GM12878 (cell line): ENCODE data around the gene CD2. TPM values are rescaled to one million over a fixed set of nuclear protein-coding genes. Genes with fewer than 3 reads are reported as not detected.
A peak's percentile ranks its signal among the peaks of the same experiment; 100 is the strongest.

Experiments
- BHLHE40 ChIP-seq, 2 experiments: fragments of 450-650 bp in 1 of 2; IDR thresholded peaks; 2 replicates each; pipeline ENCODE4 v1.6.1; 2011 to 2017; ENCODE audit warnings: low read depth in 2 of 2, borderline replicate concordance in 1 of 2, improper control_type of control experiment in 1 of 2, low read length in 1 of 2, mild to moderate bottlenecking in 1 of 2
- CBX5 ChIP-seq: sonication (generic); IDR thresholded peaks from 2 replicates; pipeline ENCODE4 v1.6.1; 2016; ENCODE audit warnings: low read depth, moderate library complexity, mild to moderate bottlenecking, inconsistent platforms
- CHD1 ChIP-seq: IDR thresholded peaks from 2 replicates; pipeline ENCODE4 v1.6.1; 2012; ENCODE audit warnings: low read depth, low read length, improper control_type of control experiment
- IKZF2 ChIP-seq, 2 experiments: fragments of 450-650 bp; IDR thresholded peaks; 2 replicates each; pipeline ENCODE4 v1.6.1; 2017; ENCODE audit warnings: mild to moderate bottlenecking in 2 of 2, moderate library complexity in 2 of 2
- MEF2A ChIP-seq: IDR thresholded peaks from 2 replicates; pipeline ENCODE4 v1.6.1; 2011; ENCODE audit warnings: low read depth, mild to moderate bottlenecking, low read length, moderate library complexity; ENCODE audit not compliant: insufficient read depth
- NFXL1 ChIP-seq: fragments of 450-650 bp; IDR thresholded peaks from 2 replicates; pipeline ENCODE4 v1.6.1; 2017; ENCODE audit warnings: antibody characterized with exemption, mild to moderate bottlenecking, borderline replicate concordance
- RBBP5 ChIP-seq: fragments of 200-600 bp; sonication (generic); conservative IDR thresholded peaks from 2 replicates; pipeline ENCODE4 v1.6.1; 2016
- SP1 ChIP-seq: IDR thresholded peaks from one replicate; pipeline ENCODE4 v1.6.1; 2011; ENCODE audit warnings: low read depth, low read length
- TCF12 ChIP-seq: IDR thresholded peaks from 2 replicates; pipeline ENCODE4 v1.6.1; 2011; ENCODE audit warnings: low read depth, mild to moderate bottlenecking, low read length
- ZZZ3 ChIP-seq: IDR thresholded peaks from 2 replicates; pipeline ENCODE4 v1.6.1; 2011; ENCODE audit warnings: low read depth; ENCODE audit not compliant: control insufficient read depth, insufficient read length
- polyA plus RNA-seq, 11 experiments: library from polyadenylated mRNA; depleted of rRNA in 4 of 11; unstranded in 6 of 11; stranded (reverse) in 5 of 11; fragments of >200 nt; fragmentation: Nextera tagmentation in 4 of 11; fragmentation: Illumina TruSeq in 1 of 11; extraction: Ambion mirVana in 4 of 11; extraction: Trizol in 1 of 11; gene quantifications; 1 replicate in 1 of 11; 2 replicates in 10 of 11; pipeline versions ENCODE4 v1.2.1 to v1.2.3, GENCODE V29; 2011 to 2016; ENCODE audit warnings: inconsistent platforms in 2 of 11, missing spikeins in 2 of 11, low read depth in 1 of 11
- total RNA-seq, 4 experiments: library from RNA; depleted of rRNA in 3 of 4; stranded (reverse); fragments of >200 nt in 3 of 4; fragmentation: Illumina TruSeq in 1 of 4; extraction: Trizol in 1 of 4; gene quantifications; 2 replicates each; pipeline versions ENCODE4 v1.2.1 to v1.2.3, GENCODE V29; 2013 to 2021
- TF ChIP-seq, protein P1 (sequence below): fragments of 150-350 bp; IDR thresholded peaks from 2 replicates; pipeline ENCODE4 v1.6.1; 2016; ENCODE audit warnings: low read depth, low read length
- TF ChIP-seq, protein P2 (sequence below): fragments of 450-650 bp; IDR thresholded peaks from 2 replicates; pipeline ENCODE4 v1.6.1; 2017; ENCODE audit warnings: low read depth, mild to moderate bottlenecking, moderate library complexity
- TF ChIP-seq, protein P3 (sequence below): fragments of 450-650 bp; IDR thresholded peaks from 2 replicates; pipeline ENCODE4 v1.6.1; 2014; ENCODE audit warnings: mild to moderate bottlenecking
- TF ChIP-seq, protein P4 (sequence below): IDR thresholded peaks from 2 replicates; pipeline ENCODE4 v1.6.1; 2011; ENCODE audit warnings: borderline replicate concordance, low read depth, mild to moderate bottlenecking, moderate library complexity, low read length; ENCODE audit not compliant: insufficient read depth, poor library complexity, severe bottlenecking
- TF ChIP-seq, protein P5 (sequence below): fragments of 450-650 bp; IDR thresholded peaks from 2 replicates; pipeline ENCODE4 v1.6.1; 2017; ENCODE audit warnings: antibody characterized with exemption, mild to moderate bottlenecking, moderate library complexity
- TF ChIP-seq, protein P6 (sequence below): fragments of 450-650 bp; formaldehyde crosslinking; IDR thresholded peaks from 2 replicates; pipeline ENCODE4 v1.5.0; 2022; ENCODE audit warnings: mild to moderate bottlenecking, missing genetic modification characterization

Gene CD2
- total and polyA plus RNA-seq, 10 of the 15 experiments (the other 5 are each of a cell fraction or from before 2014, with no cell fraction given): 0.15 to 4.3 (median 2.8) TPM

DNA sequence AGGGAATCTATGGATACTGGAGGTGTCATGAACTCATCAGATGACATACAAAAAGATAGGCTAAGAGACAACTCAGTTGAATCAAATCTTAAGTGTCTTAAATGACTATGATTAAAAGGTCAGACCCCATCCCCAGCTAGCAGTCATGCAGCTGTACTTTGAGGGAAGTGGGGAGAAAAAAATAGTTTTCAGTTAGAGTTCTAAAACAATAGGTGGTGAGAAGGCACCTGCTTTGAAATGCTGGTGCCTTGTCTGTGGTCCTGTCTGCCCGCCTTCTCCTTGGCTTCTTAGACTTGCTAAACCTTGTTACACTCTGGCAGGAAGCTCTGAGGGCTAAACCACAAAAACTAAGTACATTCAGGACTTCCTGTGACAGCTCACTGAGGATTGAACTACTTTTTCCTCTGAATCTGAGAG is 15.3 kb downstream of the CD2 start (continued):
- TF ChIP-seq, protein P1, sequence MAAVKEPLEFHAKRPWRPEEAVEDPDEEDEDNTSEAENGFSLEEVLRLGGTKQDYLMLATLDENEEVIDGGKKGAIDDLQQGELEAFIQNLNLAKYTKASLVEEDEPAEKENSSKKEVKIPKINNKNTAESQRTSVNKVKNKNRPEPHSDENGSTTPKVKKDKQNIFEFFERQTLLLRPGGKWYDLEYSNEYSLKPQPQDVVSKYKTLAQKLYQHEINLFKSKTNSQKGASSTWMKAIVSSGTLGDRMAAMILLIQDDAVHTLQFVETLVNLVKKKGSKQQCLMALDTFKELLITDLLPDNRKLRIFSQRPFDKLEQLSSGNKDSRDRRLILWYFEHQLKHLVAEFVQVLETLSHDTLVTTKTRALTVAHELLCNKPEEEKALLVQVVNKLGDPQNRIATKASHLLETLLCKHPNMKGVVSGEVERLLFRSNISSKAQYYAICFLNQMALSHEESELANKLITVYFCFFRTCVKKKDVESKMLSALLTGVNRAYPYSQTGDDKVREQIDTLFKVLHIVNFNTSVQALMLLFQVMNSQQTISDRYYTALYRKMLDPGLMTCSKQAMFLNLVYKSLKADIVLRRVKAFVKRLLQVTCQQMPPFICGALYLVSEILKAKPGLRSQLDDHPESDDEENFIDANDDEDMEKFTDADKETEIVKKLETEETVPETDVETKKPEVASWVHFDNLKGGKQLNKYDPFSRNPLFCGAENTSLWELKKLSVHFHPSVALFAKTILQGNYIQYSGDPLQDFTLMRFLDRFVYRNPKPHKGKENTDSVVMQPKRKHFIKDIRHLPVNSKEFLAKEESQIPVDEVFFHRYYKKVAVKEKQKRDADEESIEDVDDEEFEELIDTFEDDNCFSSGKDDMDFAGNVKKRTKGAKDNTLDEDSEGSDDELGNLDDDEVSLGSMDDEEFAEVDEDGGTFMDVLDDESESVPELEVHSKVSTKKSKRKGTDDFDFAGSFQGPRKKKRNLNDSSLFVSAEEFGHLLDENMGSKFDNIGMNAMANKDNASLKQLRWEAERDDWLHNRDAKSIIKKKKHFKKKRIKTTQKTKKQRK: no peak
- TF ChIP-seq, protein P2, sequence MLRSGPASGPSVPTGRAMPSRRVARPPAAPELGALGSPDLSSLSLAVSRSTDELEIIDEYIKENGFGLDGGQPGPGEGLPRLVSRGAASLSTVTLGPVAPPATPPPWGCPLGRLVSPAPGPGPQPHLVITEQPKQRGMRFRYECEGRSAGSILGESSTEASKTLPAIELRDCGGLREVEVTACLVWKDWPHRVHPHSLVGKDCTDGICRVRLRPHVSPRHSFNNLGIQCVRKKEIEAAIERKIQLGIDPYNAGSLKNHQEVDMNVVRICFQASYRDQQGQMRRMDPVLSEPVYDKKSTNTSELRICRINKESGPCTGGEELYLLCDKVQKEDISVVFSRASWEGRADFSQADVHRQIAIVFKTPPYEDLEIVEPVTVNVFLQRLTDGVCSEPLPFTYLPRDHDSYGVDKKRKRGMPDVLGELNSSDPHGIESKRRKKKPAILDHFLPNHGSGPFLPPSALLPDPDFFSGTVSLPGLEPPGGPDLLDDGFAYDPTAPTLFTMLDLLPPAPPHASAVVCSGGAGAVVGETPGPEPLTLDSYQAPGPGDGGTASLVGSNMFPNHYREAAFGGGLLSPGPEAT: peak; percentile 63
- TF ChIP-seq RBBP5 (no peak), MEF2A (no peak), BHLHE40 (IDR thresholded peaks at IDR 0.05; ENCODE audit: borderline replicate concordance in 1 of 2, low read depth in 2 of 2, low read length in 1 of 2) (peak in 1 of 2 experiments; percentile 56; a peak in 1 of 4 replicates), NFXL1 (no peak), CHD1 (no peak), TCF12 (0 out of 2 replicates have a peak, but pooled peaks have one; percentile 48), ZZZ3 (no peak), SP1 (no peak), CBX5 (no peak), IKZF2 (IDR thresholded peaks at IDR 0.05) (peak; percentile 85; a peak in 3 of 4 replicates)
- TF ChIP-seq, protein P3, sequence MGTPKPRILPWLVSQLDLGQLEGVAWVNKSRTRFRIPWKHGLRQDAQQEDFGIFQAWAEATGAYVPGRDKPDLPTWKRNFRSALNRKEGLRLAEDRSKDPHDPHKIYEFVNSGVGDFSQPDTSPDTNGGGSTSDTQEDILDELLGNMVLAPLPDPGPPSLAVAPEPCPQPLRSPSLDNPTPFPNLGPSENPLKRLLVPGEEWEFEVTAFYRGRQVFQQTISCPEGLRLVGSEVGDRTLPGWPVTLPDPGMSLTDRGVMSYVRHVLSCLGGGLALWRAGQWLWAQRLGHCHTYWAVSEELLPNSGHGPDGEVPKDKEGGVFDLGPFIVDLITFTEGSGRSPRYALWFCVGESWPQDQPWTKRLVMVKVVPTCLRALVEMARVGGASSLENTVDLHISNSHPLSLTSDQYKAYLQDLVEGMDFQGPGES: no peak
- TF ChIP-seq, protein P4, sequence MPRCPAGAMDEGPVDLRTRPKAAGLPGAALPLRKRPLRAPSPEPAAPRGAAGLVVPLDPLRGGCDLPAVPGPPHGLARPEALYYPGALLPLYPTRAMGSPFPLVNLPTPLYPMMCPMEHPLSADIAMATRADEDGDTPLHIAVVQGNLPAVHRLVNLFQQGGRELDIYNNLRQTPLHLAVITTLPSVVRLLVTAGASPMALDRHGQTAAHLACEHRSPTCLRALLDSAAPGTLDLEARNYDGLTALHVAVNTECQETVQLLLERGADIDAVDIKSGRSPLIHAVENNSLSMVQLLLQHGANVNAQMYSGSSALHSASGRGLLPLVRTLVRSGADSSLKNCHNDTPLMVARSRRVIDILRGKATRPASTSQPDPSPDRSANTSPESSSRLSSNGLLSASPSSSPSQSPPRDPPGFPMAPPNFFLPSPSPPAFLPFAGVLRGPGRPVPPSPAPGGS: no peak
- TF ChIP-seq, protein P5, sequence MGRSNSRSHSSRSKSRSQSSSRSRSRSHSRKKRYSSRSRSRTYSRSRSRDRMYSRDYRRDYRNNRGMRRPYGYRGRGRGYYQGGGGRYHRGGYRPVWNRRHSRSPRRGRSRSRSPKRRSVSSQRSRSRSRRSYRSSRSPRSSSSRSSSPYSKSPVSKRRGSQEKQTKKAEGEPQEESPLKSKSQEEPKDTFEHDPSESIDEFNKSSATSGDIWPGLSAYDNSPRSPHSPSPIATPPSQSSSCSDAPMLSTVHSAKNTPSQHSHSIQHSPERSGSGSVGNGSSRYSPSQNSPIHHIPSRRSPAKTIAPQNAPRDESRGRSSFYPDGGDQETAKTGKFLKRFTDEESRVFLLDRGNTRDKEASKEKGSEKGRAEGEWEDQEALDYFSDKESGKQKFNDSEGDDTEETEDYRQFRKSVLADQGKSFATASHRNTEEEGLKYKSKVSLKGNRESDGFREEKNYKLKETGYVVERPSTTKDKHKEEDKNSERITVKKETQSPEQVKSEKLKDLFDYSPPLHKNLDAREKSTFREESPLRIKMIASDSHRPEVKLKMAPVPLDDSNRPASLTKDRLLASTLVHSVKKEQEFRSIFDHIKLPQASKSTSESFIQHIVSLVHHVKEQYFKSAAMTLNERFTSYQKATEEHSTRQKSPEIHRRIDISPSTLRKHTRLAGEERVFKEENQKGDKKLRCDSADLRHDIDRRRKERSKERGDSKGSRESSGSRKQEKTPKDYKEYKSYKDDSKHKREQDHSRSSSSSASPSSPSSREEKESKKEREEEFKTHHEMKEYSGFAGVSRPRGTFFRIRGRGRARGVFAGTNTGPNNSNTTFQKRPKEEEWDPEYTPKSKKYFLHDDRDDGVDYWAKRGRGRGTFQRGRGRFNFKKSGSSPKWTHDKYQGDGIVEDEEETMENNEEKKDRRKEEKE: no peak
- TF ChIP-seq, protein P6, sequence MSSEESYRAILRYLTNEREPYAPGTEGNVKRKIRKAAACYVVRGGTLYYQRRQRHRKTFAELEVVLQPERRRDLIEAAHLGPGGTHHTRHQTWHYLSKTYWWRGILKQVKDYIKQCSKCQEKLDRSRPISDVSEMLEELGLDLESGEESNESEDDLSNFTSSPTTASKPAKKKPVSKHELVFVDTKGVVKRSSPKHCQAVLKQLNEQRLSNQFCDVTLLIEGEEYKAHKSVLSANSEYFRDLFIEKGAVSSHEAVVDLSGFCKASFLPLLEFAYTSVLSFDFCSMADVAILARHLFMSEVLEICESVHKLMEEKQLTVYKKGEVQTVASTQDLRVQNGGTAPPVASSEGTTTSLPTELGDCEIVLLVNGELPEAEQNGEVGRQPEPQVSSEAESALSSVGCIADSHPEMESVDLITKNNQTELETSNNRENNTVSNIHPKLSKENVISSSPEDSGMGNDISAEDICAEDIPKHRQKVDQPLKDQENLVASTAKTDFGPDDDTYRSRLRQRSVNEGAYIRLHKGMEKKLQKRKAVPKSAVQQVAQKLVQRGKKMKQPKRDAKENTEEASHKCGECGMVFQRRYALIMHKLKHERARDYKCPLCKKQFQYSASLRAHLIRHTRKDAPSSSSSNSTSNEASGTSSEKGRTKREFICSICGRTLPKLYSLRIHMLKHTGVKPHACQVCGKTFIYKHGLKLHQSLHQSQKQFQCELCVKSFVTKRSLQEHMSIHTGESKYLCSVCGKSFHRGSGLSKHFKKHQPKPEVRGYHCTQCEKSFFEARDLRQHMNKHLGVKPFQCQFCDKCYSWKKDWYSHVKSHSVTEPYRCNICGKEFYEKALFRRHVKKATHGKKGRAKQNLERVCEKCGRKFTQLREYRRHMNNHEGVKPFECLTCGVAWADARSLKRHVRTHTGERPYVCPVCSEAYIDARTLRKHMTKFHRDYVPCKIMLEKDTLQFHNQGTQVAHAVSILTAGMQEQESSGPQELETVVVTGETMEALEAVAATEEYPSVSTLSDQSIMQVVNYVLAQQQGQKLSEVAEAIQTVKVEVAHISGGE: no peak
